PFSK-1 (cell line): Measurements from ENCODE around the gene ADAMTS20.

Source experiments
- FOXP2 ChIP-seq: optimal IDR thresholded peaks from 2 replicates; pipeline ENCODE3; 2011; ENCODE audit warnings: borderline replicate concordance, control low read depth, inconsistent platforms; ENCODE audit not compliant: insufficient read depth; ENCODE audit errors: extremely low read length, extremely low read depth
- POLR2AphosphoS5 ChIP-seq: IDR thresholded peaks from 2 replicates; pipeline ENCODE4 v1.6.1; 2012; ENCODE audit warnings: low read depth, mild to moderate bottlenecking, control low read depth, low read length, moderate library complexity
- SIN3A ChIP-seq: IDR thresholded peaks from 2 replicates; pipeline ENCODE4 v1.6.1; 2012; ENCODE audit warnings: mild to moderate bottlenecking, low read length, moderate library complexity, borderline replicate concordance; ENCODE audit not compliant: insufficient read depth
- TAF1 ChIP-seq: IDR thresholded peaks from 2 replicates; pipeline ENCODE4 v1.6.1; 2012; ENCODE audit warnings: low read length, control low read depth, borderline replicate concordance; ENCODE audit not compliant: insufficient read depth
- TF ChIP-seq, protein P1 (sequence below), 2 experiments: IDR thresholded peaks; 2 replicates each; pipeline versions ENCODE4 v1.6.1 to v1.8.0; 2011 to 2012; ENCODE audit warnings: low read depth in 2 of 2, low read length in 2 of 2, control low read depth in 1 of 2, inconsistent platforms in 1 of 2, mild to moderate bottlenecking in 1 of 2, moderate library complexity in 1 of 2; ENCODE audit not compliant: insufficient read depth in 1 of 2

ADAMTS20 gene

DNA sequence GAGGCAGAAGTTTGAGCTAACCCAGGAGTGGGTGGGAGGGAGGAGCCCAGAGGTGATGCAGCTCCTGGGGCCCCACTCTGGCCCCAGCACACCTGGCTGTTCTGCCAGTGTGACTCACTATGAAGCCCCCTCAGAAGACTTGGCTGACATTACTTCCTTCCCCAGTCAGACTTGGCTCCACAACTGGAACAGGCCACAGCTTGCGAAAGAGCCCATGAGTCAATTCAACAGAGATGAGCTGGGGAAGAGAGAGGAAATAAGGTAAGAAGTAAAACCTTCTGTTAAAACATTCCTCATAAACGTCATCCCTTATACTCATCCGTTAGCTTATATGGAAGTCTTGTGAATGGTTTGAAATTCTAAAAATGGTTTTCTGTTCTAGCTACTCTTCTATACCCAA, 245.9 kb downstream of the ADAMTS20 start:
- TF ChIP-seq SIN3A: no peak
- TF ChIP-seq, protein P1, sequence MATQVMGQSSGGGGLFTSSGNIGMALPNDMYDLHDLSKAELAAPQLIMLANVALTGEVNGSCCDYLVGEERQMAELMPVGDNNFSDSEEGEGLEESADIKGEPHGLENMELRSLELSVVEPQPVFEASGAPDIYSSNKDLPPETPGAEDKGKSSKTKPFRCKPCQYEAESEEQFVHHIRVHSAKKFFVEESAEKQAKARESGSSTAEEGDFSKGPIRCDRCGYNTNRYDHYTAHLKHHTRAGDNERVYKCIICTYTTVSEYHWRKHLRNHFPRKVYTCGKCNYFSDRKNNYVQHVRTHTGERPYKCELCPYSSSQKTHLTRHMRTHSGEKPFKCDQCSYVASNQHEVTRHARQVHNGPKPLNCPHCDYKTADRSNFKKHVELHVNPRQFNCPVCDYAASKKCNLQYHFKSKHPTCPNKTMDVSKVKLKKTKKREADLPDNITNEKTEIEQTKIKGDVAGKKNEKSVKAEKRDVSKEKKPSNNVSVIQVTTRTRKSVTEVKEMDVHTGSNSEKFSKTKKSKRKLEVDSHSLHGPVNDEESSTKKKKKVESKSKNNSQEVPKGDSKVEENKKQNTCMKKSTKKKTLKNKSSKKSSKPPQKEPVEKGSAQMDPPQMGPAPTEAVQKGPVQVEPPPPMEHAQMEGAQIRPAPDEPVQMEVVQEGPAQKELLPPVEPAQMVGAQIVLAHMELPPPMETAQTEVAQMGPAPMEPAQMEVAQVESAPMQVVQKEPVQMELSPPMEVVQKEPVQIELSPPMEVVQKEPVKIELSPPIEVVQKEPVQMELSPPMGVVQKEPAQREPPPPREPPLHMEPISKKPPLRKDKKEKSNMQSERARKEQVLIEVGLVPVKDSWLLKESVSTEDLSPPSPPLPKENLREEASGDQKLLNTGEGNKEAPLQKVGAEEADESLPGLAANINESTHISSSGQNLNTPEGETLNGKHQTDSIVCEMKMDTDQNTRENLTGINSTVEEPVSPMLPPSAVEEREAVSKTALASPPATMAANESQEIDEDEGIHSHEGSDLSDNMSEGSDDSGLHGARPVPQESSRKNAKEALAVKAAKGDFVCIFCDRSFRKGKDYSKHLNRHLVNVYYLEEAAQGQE (IDR thresholded peaks at IDR 0.05; ENCODE audit: insufficient read depth in 1 of 2, low read depth in 2 of 2, low read length in 2 of 2): no peak
- no peak for TF ChIP-seq POLR2AphosphoS5
- TF ChIP-seq TAF1: no peak
- no peak for TF ChIP-seq FOXP2

DNA sequence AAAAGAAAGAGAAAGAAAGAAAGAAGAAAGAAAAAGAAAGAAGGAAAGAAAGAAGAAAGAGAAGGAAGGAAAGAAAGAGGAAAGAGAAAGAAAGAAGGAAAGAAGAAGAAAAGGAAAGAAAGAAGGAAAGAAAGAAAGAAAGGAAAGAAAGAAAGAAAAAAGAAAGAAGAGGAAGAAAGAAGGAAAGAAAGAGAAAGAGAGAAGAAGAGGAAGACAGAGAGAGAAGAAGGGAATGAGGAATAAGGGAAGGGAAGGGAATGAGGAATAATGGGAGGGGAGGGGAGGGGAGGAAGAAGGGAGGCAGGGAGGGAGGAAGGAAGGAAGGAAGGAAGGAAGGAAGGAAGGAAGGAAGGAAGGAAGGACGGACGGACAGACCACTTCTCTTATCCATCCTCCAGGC, 246.9 kb downstream of the ADAMTS20 start:
- TF ChIP-seq FOXP2 (no peak), TAF1 (no peak), POLR2AphosphoS5 (no peak), SIN3A (no peak)
- TF ChIP-seq, protein P1 (IDR thresholded peaks at IDR 0.05; ENCODE audit: insufficient read depth in 1 of 2, low read depth in 2 of 2, low read length in 2 of 2): no peak
